Keratinocyte (primary cell): ENCODE data around the gene PAQR7. TPM values are rescaled to one million over a fixed set of nuclear protein-coding genes. Genes with fewer than 3 reads are reported as not detected.

Source experiments
- DNase-seq: peaks from one replicate; pipeline ENCODE4 v3.0.0-alpha.2; 2011; ENCODE audit warnings: low read depth, missing footprints, low spot score
- FAIRE-seq: peaks from 2 replicates; lab custom pipeline; 2011; peaks lifted over from hg19 to GRCh38; lab: Jason Lieb, UNC
- H2AFZ ChIP-seq: 2 replicates; pipeline ENCODE4 v1.6.0; 2012; ENCODE audit warnings: low read length, control low read depth, inconsistent platforms; ENCODE audit not compliant: control insufficient read depth
- H3K27ac ChIP-seq: 2 replicates; pipeline ENCODE4 v1.5.1; 2011; ENCODE audit warnings: low read length; ENCODE audit not compliant: control insufficient read depth, insufficient read depth
- H3K27me3 ChIP-seq: 3 replicates; pipeline ENCODE4 v1.6.0; 2011; ENCODE audit warnings: low read length; ENCODE audit not compliant: control insufficient read depth, insufficient read depth; ENCODE audit errors: extremely low read depth
- H3K36me3 ChIP-seq, 2 experiments: 2 replicates in 1 of 2; 3 replicates in 1 of 2; pipeline ENCODE4 v1.5.1; 2011; ENCODE audit warnings: low read length in 2 of 2, mild to moderate bottlenecking in 1 of 2; ENCODE audit not compliant: control insufficient read depth in 2 of 2, insufficient read depth in 2 of 2; ENCODE audit errors: extremely low read depth in 1 of 2
- H3K4me1 ChIP-seq: 3 replicates; pipeline ENCODE4 v1.5.1; 2011; ENCODE audit warnings: low read length; ENCODE audit not compliant: control insufficient read depth, insufficient read depth; ENCODE audit errors: extremely low read depth
- H3K4me2 ChIP-seq: 3 replicates; pipeline ENCODE4 v1.6.0; 2011; ENCODE audit warnings: low read depth, low read length; ENCODE audit not compliant: control insufficient read depth, insufficient read depth; ENCODE audit errors: extremely low read depth
- H3K4me3 ChIP-seq, 3 experiments: fragments of 200-600 bp in 1 of 3; sonication (generic) in 1 of 3; 2 replicates in 2 of 3; 3 replicates in 1 of 3; pipeline ENCODE4 v1.5.1; 2011 to 2016; ENCODE audit warnings: low read length in 3 of 3, mild to moderate bottlenecking in 3 of 3, control low read depth in 2 of 3, inconsistent platforms in 1 of 3, low read depth in 1 of 3, mixed read lengths in 1 of 3, mixed run types in 1 of 3, moderate library complexity in 1 of 3; ENCODE audit not compliant: control insufficient read depth in 2 of 3, insufficient read depth in 2 of 3; ENCODE audit errors: extremely low read depth in 1 of 3
- H3K79me2 ChIP-seq: 2 replicates; pipeline ENCODE4 v1.6.0; 2012; ENCODE audit warnings: low read length; ENCODE audit not compliant: control insufficient read depth, insufficient read depth
- H3K9ac ChIP-seq: 3 replicates; pipeline ENCODE4 v1.6.0; 2011; ENCODE audit warnings: low read length; ENCODE audit not compliant: control insufficient read depth, insufficient read depth; ENCODE audit errors: extremely low read depth
- H3K9me1 ChIP-seq: 3 replicates; pipeline ENCODE4 v1.6.0; 2011; ENCODE audit warnings: low read length; ENCODE audit not compliant: control insufficient read depth, insufficient read depth; ENCODE audit errors: extremely low read depth
- H3K9me3 ChIP-seq: 2 replicates; pipeline ENCODE4 v1.5.1; 2012; ENCODE audit warnings: low read depth, low read length; ENCODE audit not compliant: control insufficient read depth
- H4K20me1 ChIP-seq: 3 replicates; pipeline ENCODE4 v1.6.0; 2011; ENCODE audit warnings: low read length; ENCODE audit not compliant: control insufficient read depth, insufficient read depth; ENCODE audit errors: extremely low read depth
- EZH2 ChIP-seq: IDR thresholded peaks from one replicate; pipeline ENCODE4 v1.6.1; 2012; ENCODE audit warnings: inconsistent platforms, mild to moderate bottlenecking, low read length, moderate library complexity
- dilution Hi-C: fragments of 300-500 bp; cut with MboI; formaldehyde crosslinking; loops from one replicate; pipeline ENCODE4 v1.7.0; 2020; ENCODE audit warnings: low sequenced_read_pairs; ENCODE audit not compliant: extremely low pct_ligation_motif_present
- polyA plus RNA-seq, 5 experiments: library from polyadenylated mRNA; depleted of rRNA in 3 of 5; stranded (reverse) in 3 of 5; stranded (forward) in 1 of 5; unstranded in 1 of 5; fragments of >200 nt; gene quantifications; 1 replicate in 1 of 5; 2 replicates in 3 of 5; 3 replicates in 1 of 5; pipeline versions ENCODE4 v1.2.1 to v1.2.3, GENCODE V29; 2011 to 2012; ENCODE audit warnings: missing spikeins in 2 of 5, low read depth in 1 of 5, low replicate concordance in 1 of 5
- TF ChIP-seq, protein P1 (sequence below), 3 experiments: IDR thresholded peaks in 1 of 3; conservative IDR thresholded peaks in 1 of 3; optimal IDR thresholded peaks in 1 of 3; 2 replicates in 2 of 3; 3 replicates in 1 of 3; pipeline versions ENCODE3 to v1.5.1; 2011; ENCODE audit warnings: low read length in 3 of 3, mild to moderate bottlenecking in 3 of 3, moderate library complexity in 2 of 3, control low read depth in 1 of 3, inconsistent platforms in 1 of 3; ENCODE audit not compliant: insufficient read depth in 2 of 3; ENCODE audit errors: extremely low read depth in 1 of 3

Gene PAQR7
- polyA plus RNA-seq, 1 donor (not counting 4 experiments of a cell fraction or from before 2014, with no cell fraction given): 14.5 TPM

- FAIRE-seq (no peak), DNase-seq (no peak)
- dilution Hi-C loops: loop anchor here (25.0 kb wide), 1 partner anchor 90 kb away; the partner anchor contains the start of gene PAFAH2
- no peaks in the 10 kb centered on the region for H3K27me3 ChIP-seq
- TF ChIP-seq, protein P1, sequence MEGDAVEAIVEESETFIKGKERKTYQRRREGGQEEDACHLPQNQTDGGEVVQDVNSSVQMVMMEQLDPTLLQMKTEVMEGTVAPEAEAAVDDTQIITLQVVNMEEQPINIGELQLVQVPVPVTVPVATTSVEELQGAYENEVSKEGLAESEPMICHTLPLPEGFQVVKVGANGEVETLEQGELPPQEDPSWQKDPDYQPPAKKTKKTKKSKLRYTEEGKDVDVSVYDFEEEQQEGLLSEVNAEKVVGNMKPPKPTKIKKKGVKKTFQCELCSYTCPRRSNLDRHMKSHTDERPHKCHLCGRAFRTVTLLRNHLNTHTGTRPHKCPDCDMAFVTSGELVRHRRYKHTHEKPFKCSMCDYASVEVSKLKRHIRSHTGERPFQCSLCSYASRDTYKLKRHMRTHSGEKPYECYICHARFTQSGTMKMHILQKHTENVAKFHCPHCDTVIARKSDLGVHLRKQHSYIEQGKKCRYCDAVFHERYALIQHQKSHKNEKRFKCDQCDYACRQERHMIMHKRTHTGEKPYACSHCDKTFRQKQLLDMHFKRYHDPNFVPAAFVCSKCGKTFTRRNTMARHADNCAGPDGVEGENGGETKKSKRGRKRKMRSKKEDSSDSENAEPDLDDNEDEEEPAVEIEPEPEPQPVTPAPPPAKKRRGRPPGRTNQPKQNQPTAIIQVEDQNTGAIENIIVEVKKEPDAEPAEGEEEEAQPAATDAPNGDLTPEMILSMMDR (optimal IDR thresholded peaks at IDR 0.05 in 1 of 3, IDR thresholded peaks at IDR 0.05 in 1 of 3, conservative IDR thresholded peaks at IDR 0.05 in 1 of 3; ENCODE audit: extremely low read depth in 1 of 3, insufficient read depth in 2 of 3, low read length in 3 of 3): no peak
- TF ChIP-seq EZH2: no peak
- H4K20me1 ChIP-seq: no peaks in the 10 kb centered on the region
- no peak overlapping the region for H2AFZ ChIP-seq
- no peak overlapping the region for H3K9ac ChIP-seq
- H3K4me1 ChIP-seq: peaks cover 15% of the 10 kb centered on the region
- no peak overlapping the region for H3K4me2 ChIP-seq
- no peaks in the 10 kb centered on the region for H3K9me1 ChIP-seq
- no peaks in the 10 kb centered on the region for H3K9me3 ChIP-seq
- H3K79me2 ChIP-seq: peaks cover 3% of the 10 kb centered on the region
- no peak overlapping the region for H3K27ac ChIP-seq
- H3K36me3 ChIP-seq: peaks cover 3 to 33% of the 10 kb centered on the region in 2 experiments
- no peak overlapping the region for H3K4me3 ChIP-seq
Measured at GRCh38 chr1:25897754-25898153, 22.2 kb upstream of the PAQR7 start.

GRCh38 chr1:25896266-25896665, 20.8 kb upstream of the PAQR7 start:
- H3K9me3 ChIP-seq: no peaks in the 10 kb centered on the region
- peak overlapping the region; percentile 13 for H2AFZ ChIP-seq
- no peak for FAIRE-seq
- no peaks in the 10 kb centered on the region for H3K79me2 ChIP-seq
- H3K4me1 ChIP-seq: peaks cover 28% of the 10 kb centered on the region
- TF ChIP-seq, protein P1 (optimal IDR thresholded peaks at IDR 0.05 in 1 of 3, IDR thresholded peaks at IDR 0.05 in 1 of 3, conservative IDR thresholded peaks at IDR 0.05 in 1 of 3; ENCODE audit: extremely low read depth in 1 of 3, insufficient read depth in 2 of 3, low read length in 3 of 3): no peak
- TF ChIP-seq EZH2: no peak
- no peaks in the 10 kb centered on the region for H3K9me1 ChIP-seq
- no peaks in the 10 kb centered on the region for H4K20me1 ChIP-seq
- no peak overlapping the region for H3K9ac ChIP-seq
- H3K4me2 ChIP-seq: no peak overlapping the region
- peaks cover 1 to 23% of the 10 kb centered on the region in 2 experiments for H3K36me3 ChIP-seq
- DNase-seq: no peak
- dilution Hi-C loops: loop anchor here (25.0 kb wide), 1 partner anchor 91 kb away; the partner anchor contains the start of gene PAFAH2
- H3K27me3 ChIP-seq: no peaks in the 10 kb centered on the region
- no peak overlapping the region for H3K4me3 ChIP-seq
- H3K27ac ChIP-seq: no peak overlapping the region
